ENCODE results near the gene MAPK1IP1L.

GRCh38 chr14:55117803-55118441 is 66.5 kb downstream of the MAPK1IP1L start:
- TF ChIP-seq CTCF (IDR thresholded peaks at IDR 0.05) (no peak), POLR2A (IDR thresholded peaks at IDR 0.05) (no peak)

All from tibial nerve (tissue), 3 donors.